Activated naive CD4-positive, alpha-beta T cell treated with anti-CD3 and anti-CD28 coated beads for 36 hours (primary cell): ENCODE data around the gene SRRM4. TPM values are rescaled to one million over a fixed set of nuclear protein-coding genes. Genes with fewer than 3 reads are reported as not detected.

Source experiments
- CTCF ChIA-PET: fragments of 350-600 bp; sonication (Branson Sonifier 250); formaldehyde crosslinking; loops from one replicate; lab custom pipeline; 2021; ENCODE audit warnings: antibody characterized with exemption; lab: Charles Lee
- DNase-seq: peaks from one replicate; pipeline ENCODE4 v3.0.0-alpha.2; 2020
- H3K27ac Mint-ChIP-seq: one replicate; pipeline ENCODE4 v1.8.0; 2021; ENCODE audit warnings: mild to moderate bottlenecking, mixed read lengths
- H3K27me3 Mint-ChIP-seq: one replicate; pipeline ENCODE4 v1.8.0; 2021; ENCODE audit warnings: low read depth, mixed read lengths
- H3K36me3 Mint-ChIP-seq: one replicate; pipeline ENCODE4 v1.8.0; 2021; ENCODE audit warnings: low read depth, mixed read lengths
- H3K4me1 Mint-ChIP-seq: one replicate; pipeline ENCODE4 v1.8.0; 2021; ENCODE audit warnings: low read depth, mixed read lengths
- H3K4me3 Mint-ChIP-seq: one replicate; pipeline ENCODE4 v1.8.0; 2021; ENCODE audit warnings: mild to moderate bottlenecking, moderate library complexity, mixed read lengths
- H3K9me3 Mint-ChIP-seq: one replicate; pipeline ENCODE4 v1.8.0; 2021; ENCODE audit warnings: mixed read lengths
- intact Hi-C: fragments of 100-400 bp; cut with micrococcal nuclease; formaldehyde crosslinking; loops from one replicate; pipeline ENCODE4 v1.15.1; 2023
- total RNA-seq, 2 experiments: library from RNA; stranded (reverse); gene quantifications; one replicate each; pipeline ENCODE4 v1.2.3, GENCODE V29; 2021

SRRM4 gene
- not detected for total RNA-seq

DNA sequence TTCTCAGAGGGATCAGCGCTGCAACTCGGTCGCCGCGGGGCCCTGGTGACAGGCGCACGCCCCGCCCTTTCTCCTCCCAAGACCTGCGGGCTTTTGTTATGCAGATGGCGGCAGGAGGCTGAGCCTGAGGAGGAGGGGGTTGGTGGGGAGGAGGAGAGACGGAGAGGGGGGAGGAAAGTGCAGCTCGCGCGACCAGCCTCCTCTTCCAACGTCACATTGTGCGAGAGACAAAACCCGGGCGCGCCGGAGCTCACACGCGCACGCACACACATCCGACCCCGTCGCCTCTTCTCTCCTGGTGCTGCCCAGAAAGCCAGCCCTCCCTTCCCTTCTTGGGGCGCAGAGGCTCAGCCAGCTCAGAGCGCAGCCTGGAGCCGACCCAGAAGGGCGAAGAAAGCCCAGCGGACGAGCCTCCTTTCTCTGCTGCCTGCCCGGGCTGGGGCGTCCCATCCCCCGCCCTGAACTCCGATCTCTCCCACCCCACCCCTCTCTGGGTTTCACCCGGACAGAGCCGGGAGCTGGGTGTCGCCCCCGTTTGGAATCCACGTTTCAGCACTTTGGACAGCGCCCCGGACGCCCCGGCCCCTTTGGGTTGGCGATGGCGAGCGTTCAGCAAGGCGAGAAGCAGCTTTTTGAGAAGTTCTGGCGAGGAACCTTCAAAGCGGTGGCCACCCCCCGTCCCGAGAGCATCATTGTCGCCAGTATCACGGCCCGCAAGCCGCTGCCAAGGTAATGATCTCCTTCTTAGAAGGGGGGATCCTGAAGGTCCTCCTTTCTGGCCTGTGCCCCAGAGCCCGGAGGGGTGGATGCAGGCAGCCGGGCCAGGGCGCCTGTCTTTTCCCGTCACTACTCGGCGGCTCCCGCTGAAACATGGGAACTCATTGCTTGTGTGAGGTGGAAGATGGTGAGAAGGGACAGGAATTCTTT, at the start of gene SRRM4:
SRRM4 (plus strand) TSS at position 257 of the 927 bp plus-strand sequence; CDS start at position 599, 342 bp downstream.
- no peak within 1 kb of the TSS for H3K27ac Mint-ChIP-seq
- no peaks in the 10 kb centered on the region for H3K36me3 Mint-ChIP-seq
- peak; percentile 6 for DNase-seq
- H3K4me1 Mint-ChIP-seq: no peaks in the 10 kb centered on the region
- H3K4me3 Mint-ChIP-seq: no peak within 1 kb of the TSS
- CTCF ChIA-PET: interaction anchor here (0.8 kb wide), 1 partner anchor 491 kb away, joined by 3 read pairs; no protein-coding TSS in a partner anchor
- peaks cover 4% of the 10 kb centered on the region for H3K9me3 Mint-ChIP-seq
- peaks cover 40% of the 10 kb centered on the region for H3K27me3 Mint-ChIP-seq
- intact Hi-C loops: no loop called here

DNA sequence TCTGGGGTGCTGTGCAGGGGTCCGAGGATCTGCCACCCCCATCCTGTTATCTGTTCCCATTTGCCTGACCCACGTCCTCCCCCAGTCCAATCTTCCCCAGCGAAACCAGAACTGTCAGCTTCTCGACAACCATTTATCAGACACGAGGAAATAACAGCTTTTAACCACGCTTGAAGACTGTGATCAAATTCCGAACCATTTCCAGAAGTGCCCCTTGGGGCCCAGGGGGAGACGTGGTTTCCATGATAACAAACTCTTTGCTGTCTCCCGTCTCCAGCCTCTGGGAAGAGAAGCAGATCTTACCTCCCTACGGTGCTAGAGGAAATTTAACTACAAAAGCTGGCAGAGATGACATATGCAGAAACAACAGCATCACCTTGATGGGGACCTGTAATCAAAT, 35.1 kb upstream of the SRRM4 start:
- no peaks in the 10 kb centered on the region for H3K36me3 Mint-ChIP-seq
- intact Hi-C loops: no loop called here
- CTCF ChIA-PET: no interaction called here
- no peaks in the 10 kb centered on the region for H3K9me3 Mint-ChIP-seq
- no peaks in the 10 kb centered on the region for H3K4me1 Mint-ChIP-seq
- H3K27me3 Mint-ChIP-seq: peaks cover 3% of the 10 kb centered on the region
- H3K27ac Mint-ChIP-seq: no peak overlapping the region
- DNase-seq: no peak
- no peak overlapping the region for H3K4me3 Mint-ChIP-seq

- H3K9me3 Mint-ChIP-seq: peaks cover 3% of the 10 kb centered on the region
- no peak overlapping the region for H3K4me3 Mint-ChIP-seq
- intact Hi-C loops: no loop called here
- no peaks in the 10 kb centered on the region for H3K4me1 Mint-ChIP-seq
- H3K27me3 Mint-ChIP-seq: no peaks in the 10 kb centered on the region
- H3K27ac Mint-ChIP-seq: no peak overlapping the region
- CTCF ChIA-PET: no interaction called here
- H3K36me3 Mint-ChIP-seq: no peaks in the 10 kb centered on the region
- DNase-seq: no peak
Measured at GRCh38 chr12:118958520-118958919, 22.8 kb upstream of the SRRM4 start.

GRCh38 chr12:118959348-118959747, 22.0 kb upstream of the SRRM4 start:
- no peaks in the 10 kb centered on the region for H3K27me3 Mint-ChIP-seq
- peaks cover 5% of the 10 kb centered on the region for H3K9me3 Mint-ChIP-seq
- DNase-seq: no peak
- H3K4me1 Mint-ChIP-seq: no peaks in the 10 kb centered on the region
- H3K4me3 Mint-ChIP-seq: no peak overlapping the region
- intact Hi-C loops: no loop called here
- CTCF ChIA-PET: no interaction called here
- no peak overlapping the region for H3K27ac Mint-ChIP-seq
- no peaks in the 10 kb centered on the region for H3K36me3 Mint-ChIP-seq

DNA sequence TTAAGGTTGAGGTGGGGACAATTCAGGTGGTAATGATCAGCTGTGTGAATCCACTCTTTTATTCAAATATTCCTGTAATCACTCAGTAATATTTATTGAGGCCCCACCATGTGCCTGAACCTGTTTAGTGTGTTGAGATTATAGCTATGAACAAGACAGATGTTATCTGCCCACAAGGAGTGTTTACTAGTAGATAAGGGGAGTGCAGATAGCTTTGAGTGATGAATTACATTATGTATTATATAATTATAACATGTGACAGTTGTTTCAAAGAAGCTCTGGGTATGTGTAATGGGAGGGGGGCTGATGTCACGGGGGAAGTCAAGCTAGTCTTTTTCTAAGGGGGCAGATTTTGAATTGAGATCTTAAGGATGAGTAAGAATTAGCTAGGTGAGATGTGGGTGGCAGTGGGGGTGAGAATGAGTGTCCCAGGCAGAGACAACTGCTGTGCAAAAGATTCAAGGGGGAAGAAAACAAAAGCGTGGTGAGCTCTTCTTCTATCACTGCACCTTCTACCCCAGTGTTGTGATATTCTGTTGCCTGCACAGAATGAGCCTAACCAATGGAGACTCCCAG, 21.3 kb upstream of the SRRM4 start:
- peaks cover 8% of the 10 kb centered on the region for H3K9me3 Mint-ChIP-seq
- no peaks in the 10 kb centered on the region for H3K27me3 Mint-ChIP-seq
- H3K27ac Mint-ChIP-seq: no peak overlapping the region
- no peaks in the 10 kb centered on the region for H3K36me3 Mint-ChIP-seq
- CTCF ChIA-PET: no interaction called here
- DNase-seq: no peak
- intact Hi-C loops: no loop called here
- no peaks in the 10 kb centered on the region for H3K4me1 Mint-ChIP-seq
- no peak overlapping the region for H3K4me3 Mint-ChIP-seq

DNA sequence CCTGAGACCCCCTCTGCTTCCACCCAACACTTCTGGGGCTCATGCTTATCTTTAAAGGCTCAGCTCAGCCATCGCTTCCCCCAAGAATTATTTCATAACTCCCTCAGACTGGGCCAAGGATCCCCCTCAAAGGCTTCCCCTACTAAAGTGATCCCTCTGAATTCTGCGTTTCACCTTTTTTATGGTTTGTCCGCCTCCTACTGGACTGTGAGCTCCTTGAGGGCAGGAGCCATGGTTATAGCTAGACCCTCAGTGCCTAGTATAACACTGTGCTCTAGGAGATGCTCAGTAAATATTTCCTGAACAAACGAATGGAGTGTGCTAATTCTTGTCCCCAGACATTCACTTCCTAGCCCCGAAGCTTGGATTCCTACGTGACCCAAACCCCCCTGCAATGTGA, 20.5 kb upstream of the SRRM4 start:
- Mint-ChIP-seq H3K27ac (no peak overlapping the region), H3K4me1 (no peaks in the 10 kb centered on the region), H3K9me3 (peaks cover 8% of the 10 kb centered on the region), H3K27me3 (no peaks in the 10 kb centered on the region), H3K4me3 (no peak overlapping the region), H3K36me3 (no peaks in the 10 kb centered on the region)
- DNase-seq: no peak
- CTCF ChIA-PET: no interaction called here
- intact Hi-C loops: no loop called here

DNA sequence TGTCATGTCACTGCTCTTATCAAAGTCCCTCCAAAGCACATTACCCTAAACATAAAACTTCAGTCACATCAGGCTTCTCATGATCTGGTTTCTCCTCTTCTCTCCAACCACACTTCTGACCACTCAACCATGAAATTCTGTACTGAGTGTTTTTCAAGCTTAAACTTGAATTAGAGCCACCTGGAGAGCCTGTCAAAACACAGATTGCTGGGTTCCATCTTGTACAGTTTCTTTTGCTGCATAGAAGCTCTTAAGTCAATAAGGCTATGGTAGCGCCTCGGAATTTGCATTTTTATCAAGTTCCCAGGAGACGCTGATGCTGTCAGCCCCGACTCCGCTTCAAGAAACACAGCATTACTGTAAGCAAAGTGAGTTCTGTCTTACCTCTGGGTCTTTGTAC, 16.4 kb upstream of the SRRM4 start:
- intact Hi-C loops: no loop called here
- no peaks in the 10 kb centered on the region for H3K36me3 Mint-ChIP-seq
- H3K27me3 Mint-ChIP-seq: peaks cover 5% of the 10 kb centered on the region
- H3K4me1 Mint-ChIP-seq: no peaks in the 10 kb centered on the region
- no peak overlapping the region for H3K4me3 Mint-ChIP-seq
- H3K9me3 Mint-ChIP-seq: peaks cover 14% of the 10 kb centered on the region
- CTCF ChIA-PET: no interaction called here
- no peak for DNase-seq
- no peak overlapping the region for H3K27ac Mint-ChIP-seq

DNA sequence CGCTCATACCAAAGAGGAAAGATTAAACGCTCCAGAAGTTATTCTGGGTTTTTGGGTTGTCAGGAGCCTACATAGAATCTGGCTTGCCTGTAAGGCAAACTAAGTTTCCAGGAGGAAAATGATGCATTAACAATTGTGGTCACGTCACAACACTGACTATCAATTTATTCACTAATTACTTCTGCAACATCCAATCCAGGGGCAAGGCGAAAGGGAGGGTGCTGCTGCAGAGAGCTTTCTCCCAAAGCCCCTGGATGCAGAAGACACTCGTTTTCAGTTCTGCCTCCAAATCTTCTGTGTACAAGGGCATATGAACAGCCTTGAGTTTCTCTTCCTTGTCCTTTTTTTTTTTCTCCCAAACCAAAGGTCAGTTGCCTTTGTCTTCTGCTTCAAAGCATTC, 10.5 kb upstream of the SRRM4 start:
- DNase-seq: no peak
- Mint-ChIP-seq H3K27me3 (peaks cover 5% of the 10 kb centered on the region), H3K27ac (no peak overlapping the region), H3K4me3 (no peak overlapping the region), H3K9me3 (peaks cover 9% of the 10 kb centered on the region), H3K36me3 (no peaks in the 10 kb centered on the region), H3K4me1 (no peaks in the 10 kb centered on the region)
- intact Hi-C loops: no loop called here
- CTCF ChIA-PET: no interaction called here

DNA sequence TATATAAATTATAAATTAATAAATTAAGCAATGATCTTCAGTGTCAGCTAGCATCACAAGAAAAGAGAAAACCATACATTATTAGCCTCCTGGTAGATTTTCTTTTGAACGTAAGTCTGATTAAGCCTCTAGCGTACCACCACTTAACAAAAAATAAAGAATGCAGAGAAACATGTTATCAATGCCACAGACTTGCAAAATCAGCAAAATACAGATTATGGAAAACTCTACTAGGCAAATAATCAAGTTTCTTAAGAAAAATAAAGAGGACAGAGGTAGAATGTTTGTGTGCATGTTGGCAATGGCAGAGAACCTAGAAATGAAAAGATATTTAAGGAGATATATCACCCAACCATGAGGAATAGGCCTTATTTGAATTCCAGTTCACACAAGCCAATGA, 8.4 kb upstream of the SRRM4 start:
- intact Hi-C loops: no loop called here
- H3K36me3 Mint-ChIP-seq: no peaks in the 10 kb centered on the region
- H3K4me3 Mint-ChIP-seq: no peak overlapping the region
- no peak overlapping the region for H3K27ac Mint-ChIP-seq
- H3K9me3 Mint-ChIP-seq: no peaks in the 10 kb centered on the region
- CTCF ChIA-PET: no interaction called here
- no peaks in the 10 kb centered on the region for H3K4me1 Mint-ChIP-seq
- H3K27me3 Mint-ChIP-seq: peaks cover 3% of the 10 kb centered on the region
- DNase-seq: no peak

- Mint-ChIP-seq H3K9me3 (peaks cover 4% of the 10 kb centered on the region), H3K4me3 (no peak overlapping the region), H3K27me3 (peaks cover 40% of the 10 kb centered on the region), H3K4me1 (no peaks in the 10 kb centered on the region), H3K27ac (no peak overlapping the region), H3K36me3 (no peaks in the 10 kb centered on the region)
- DNase-seq: peak; percentile 39
- CTCF ChIA-PET: interaction anchor here (0.9 to 1.1 kb wide), 2 partner anchors 11 to 57 kb away, joined by 3 to 4 read pairs; no protein-coding TSS in a partner anchor
- intact Hi-C loops: loop anchor here (1.0 kb wide), 1 partner anchor 433 kb away; no protein-coding TSS in a partner anchor
Measured at GRCh38 chr12:118979763-118980406, 1.5 kb upstream of the SRRM4 start.

GRCh38 chr12:118980407-118981014, 830 bp upstream of the SRRM4 start:
- Mint-ChIP-seq H3K9me3 (peaks cover 4% of the 10 kb centered on the region), H3K4me1 (no peaks in the 10 kb centered on the region), H3K27ac (no peak overlapping the region), H3K36me3 (no peaks in the 10 kb centered on the region), H3K4me3 (no peak overlapping the region), H3K27me3 (peaks cover 40% of the 10 kb centered on the region)
- DNase-seq: no peak
- intact Hi-C loops: no loop called here
- CTCF ChIA-PET: no interaction called here

- Mint-ChIP-seq H3K4me1 (no peaks in the 10 kb centered on the region), H3K9me3 (peaks cover 4% of the 10 kb centered on the region), H3K27ac (no peak overlapping the region), H3K27me3 (peaks cover 40% of the 10 kb centered on the region), H3K36me3 (no peaks in the 10 kb centered on the region), H3K4me3 (no peak overlapping the region)
- intact Hi-C loops: no loop called here
- DNase-seq: no peak
- CTCF ChIA-PET: no interaction called here
Measured at GRCh38 chr12:118982302-118982701, 961 bp downstream of the SRRM4 start.
